Chondrocyte (in vitro differentiated cells): Measurements from ENCODE around the gene GMCL2. TPM values are rescaled to one million over a fixed set of nuclear protein-coding genes. Genes with fewer than 3 reads are reported as not detected.
A peak's percentile ranks its signal among the peaks of the same experiment; 100 is the strongest.

Source experiments
- DNase-seq: peaks from one replicate; pipeline ENCODE4 v3.0.0; 2021; ENCODE audit warnings: mixed read lengths, low spot score
- H3K27ac Mint-ChIP-seq: one replicate; pipeline ENCODE4 v1.8.0; 2021; ENCODE audit warnings: mild to moderate bottlenecking, moderate library complexity, mixed read lengths; ENCODE audit not compliant: unreplicated experiment
- H3K27me3 Mint-ChIP-seq: 2 replicates; pipeline ENCODE4 v1.8.0; 2021; ENCODE audit warnings: low read depth, mixed read lengths
- H3K36me3 Mint-ChIP-seq: 2 replicates; pipeline ENCODE4 v1.8.0; 2021; ENCODE audit warnings: low read depth, mixed read lengths
- H3K4me1 Mint-ChIP-seq: 2 replicates; pipeline ENCODE4 v1.8.0; 2021; ENCODE audit warnings: low read depth, mild to moderate bottlenecking, mixed read lengths
- H3K4me3 Mint-ChIP-seq: one replicate; pipeline ENCODE4 v1.8.0; 2021; ENCODE audit warnings: mild to moderate bottlenecking, moderate library complexity, mixed read lengths; ENCODE audit not compliant: unreplicated experiment
- H3K9me3 Mint-ChIP-seq: 2 replicates; pipeline ENCODE4 v1.8.0; 2021; ENCODE audit warnings: low read depth, mixed read lengths
- CTCF ChIP-seq: fragments of 200-600 bp; sonication (generic); IDR thresholded peaks from 2 replicates; pipeline ENCODE4 v1.5.0; 2021; ENCODE audit warnings: antibody characterized with exemption, mild to moderate bottlenecking, moderate library complexity
- total RNA-seq: library from RNA; stranded (reverse); gene quantifications from 3 replicates; pipeline ENCODE4 v1.2.1, GENCODE V29; 2021

The GMCL2 gene
- total RNA-seq, 1 donor from 2014 or later = not detected

- no peak for TF ChIP-seq CTCF
- Mint-ChIP-seq H3K4me3 (no peak overlapping the region), H3K27ac (peak overlapping the region; percentile 19), H3K4me1 (peaks cover 7% of the 10 kb centered on the region), H3K36me3 (peaks cover 8% of the 10 kb centered on the region), H3K9me3 (no peaks in the 10 kb centered on the region), H3K27me3 (no peaks in the 10 kb centered on the region)
- peak; percentile 32 for DNase-seq
These were observed 34.7 kb upstream of the GMCL2 start for GRCh38 chr5:178221853-178222252.

DNA sequence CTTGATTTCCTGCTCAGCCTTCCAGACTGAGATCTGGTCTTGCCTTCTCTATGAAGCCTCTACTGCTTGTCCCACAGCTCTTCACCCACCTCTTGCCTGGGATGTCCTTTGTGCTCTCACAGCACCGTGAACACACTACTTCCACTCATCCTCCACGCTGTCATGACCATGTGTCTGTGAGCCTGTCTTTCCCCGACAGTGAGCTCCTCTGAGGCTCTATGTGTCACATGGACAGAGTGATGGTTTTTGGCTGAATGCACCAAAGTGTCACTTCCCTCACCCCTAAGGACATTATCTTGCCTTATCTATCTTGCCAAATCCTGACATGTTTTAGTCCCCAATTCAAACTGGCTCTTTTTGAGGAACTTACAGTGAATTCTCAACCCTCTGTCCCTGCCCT lies 34.1 kb upstream of the GMCL2 start:
- Mint-ChIP-seq H3K36me3 (peaks cover 9% of the 10 kb centered on the region), H3K27ac (peak overlapping the region; percentile 19), H3K4me3 (no peak overlapping the region), H3K4me1 (peaks cover 7% of the 10 kb centered on the region), H3K27me3 (no peaks in the 10 kb centered on the region), H3K9me3 (no peaks in the 10 kb centered on the region)
- no peak for TF ChIP-seq CTCF
- DNase-seq = peak; percentile 10

- TF ChIP-seq CTCF = no peak
- no peak overlapping the region for H3K4me3 Mint-ChIP-seq
- no peak for DNase-seq
- H3K4me1 Mint-ChIP-seq = peaks cover 7% of the 10 kb centered on the region
- H3K27ac Mint-ChIP-seq = no peak overlapping the region
- no peaks in the 10 kb centered on the region for H3K27me3 Mint-ChIP-seq
- no peaks in the 10 kb centered on the region for H3K9me3 Mint-ChIP-seq
- H3K36me3 Mint-ChIP-seq = peaks cover 11% of the 10 kb centered on the region
These were observed 31.7 kb upstream of the GMCL2 start for GRCh38 chr5:178218827-178219226.

DNA sequence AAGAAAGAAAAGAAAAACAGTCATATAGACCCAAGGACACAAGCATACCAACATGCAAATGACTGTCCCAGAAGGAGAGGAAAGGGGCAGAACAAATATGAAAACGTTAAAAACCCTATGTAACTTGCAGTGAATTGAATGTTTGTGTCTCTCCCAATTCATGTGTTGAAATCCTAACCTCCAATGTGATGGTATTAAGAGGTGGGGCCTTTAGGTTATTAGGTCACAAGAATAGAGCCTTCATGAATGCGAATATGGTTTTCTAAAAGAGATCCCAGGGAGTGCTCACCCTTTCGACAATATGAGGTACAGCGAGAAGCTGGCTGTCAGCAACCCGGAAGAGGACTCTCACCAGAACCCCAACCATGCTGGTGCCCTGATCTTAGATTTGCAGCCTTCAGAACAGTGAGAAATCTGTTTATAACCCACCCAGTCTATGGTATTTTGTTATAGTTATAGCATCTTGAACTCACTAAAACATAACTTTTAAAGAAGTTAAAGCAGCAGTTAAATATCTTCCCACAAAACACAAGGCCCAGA lies 31.1 kb upstream of the GMCL2 start:
- H3K9me3 Mint-ChIP-seq = no peaks in the 10 kb centered on the region
- no peak for DNase-seq

GRCh38 chr5:178216779-178217178 lies 29.6 kb upstream of the GMCL2 start:
- no peaks in the 10 kb centered on the region for H3K27me3 Mint-ChIP-seq
- H3K36me3 Mint-ChIP-seq = peaks cover 10% of the 10 kb centered on the region
- DNase-seq = peak; percentile 14
- no peak for TF ChIP-seq CTCF
- H3K4me1 Mint-ChIP-seq = peaks cover 7% of the 10 kb centered on the region
- no peaks in the 10 kb centered on the region for H3K9me3 Mint-ChIP-seq
- H3K27ac Mint-ChIP-seq = no peak overlapping the region
- no peak overlapping the region for H3K4me3 Mint-ChIP-seq

More for the DNA sequence above, 31.1 kb upstream of the GMCL2 start:
- TF ChIP-seq CTCF = no peak
- H3K4me1 Mint-ChIP-seq = peaks cover 7% of the 10 kb centered on the region
- H3K27ac Mint-ChIP-seq = no peak overlapping the region
- H3K36me3 Mint-ChIP-seq = peaks cover 11% of the 10 kb centered on the region
- no peak overlapping the region for H3K4me3 Mint-ChIP-seq
- H3K27me3 Mint-ChIP-seq = no peaks in the 10 kb centered on the region
